A673 (cell line): ENCODE results near the gene SPAG9. TPM values are rescaled to one million over a fixed set of nuclear protein-coding genes. Genes with fewer than 3 reads are reported as not detected.

Experiments used
- BruUV-seq: library from RNA; stranded (reverse); fragments of 400-500 nt; replicated peaks from 2 replicates; lab custom pipeline; 2021; lab: Mats Ljungman, UMichigan
- CTCF ChIA-PET: fragments of 300-600 bp; sonication (Branson Sonifier 250); formaldehyde crosslinking; loops from one replicate; lab custom pipeline; 2022; ENCODE audit warnings: antibody characterized with exemption; lab: Charles Lee
- POLR2A ChIA-PET: fragments of 300-600 bp; sonication (Branson Sonifier 250); formaldehyde crosslinking; loops from one replicate; lab custom pipeline; 2022; ENCODE audit warnings: antibody characterized with exemption; ENCODE audit not compliant: low non-redundant PET; lab: Charles Lee
- DNase-seq: peaks from one replicate; pipeline ENCODE4 v3.0.0-alpha.2; 2015; ENCODE audit warnings: low spot score
- H3K27ac ChIP-seq: fragments of 200-600 bp; sonication (generic); 2 replicates; pipeline ENCODE4 v1.5.1; 2016; ENCODE audit warnings: mixed run types, low read depth, mild to moderate bottlenecking, mixed read lengths, antibody characterized with exemption, low read length; ENCODE audit not compliant: poor library complexity, severe bottlenecking
- H3K27me3 ChIP-seq: fragments of 200-600 bp; sonication (generic); replicated peaks from 2 replicates; pipeline ENCODE4 v1.6.1; 2017; ENCODE audit warnings: mixed run types, low read depth, mild to moderate bottlenecking, mixed read lengths, antibody characterized with exemption, low read length; ENCODE audit not compliant: insufficient read depth, poor library complexity
- H3K36me3 ChIP-seq: fragments of 200-600 bp; sonication (generic); 2 replicates; pipeline ENCODE4 v1.6.1; 2016; ENCODE audit warnings: mixed run types, mild to moderate bottlenecking, mixed read lengths, antibody characterized with exemption, low read length; ENCODE audit not compliant: insufficient read depth, poor library complexity, severe bottlenecking
- H3K4me1 ChIP-seq: fragments of 200-600 bp; sonication (generic); 2 replicates; pipeline ENCODE4 v1.6.1; 2017; ENCODE audit warnings: mixed run types, mild to moderate bottlenecking, mixed read lengths, antibody characterized with exemption, low read length; ENCODE audit not compliant: insufficient read depth, poor library complexity, severe bottlenecking
- H3K4me3 ChIP-seq: fragments of 200-600 bp; sonication (generic); 2 replicates; pipeline ENCODE4 v1.5.1; 2016; ENCODE audit warnings: low read depth, mixed run types, mild to moderate bottlenecking, mixed read lengths, low read length; ENCODE audit not compliant: poor library complexity, severe bottlenecking
- H3K9me3 ChIP-seq: fragments of 200-600 bp; sonication (generic); 2 replicates; pipeline ENCODE4 v1.6.1; 2016; ENCODE audit warnings: mixed run types, low read depth, mild to moderate bottlenecking, mixed read lengths, antibody characterized with exemption, low read length; ENCODE audit not compliant: poor library complexity, severe bottlenecking
- EZH2 ChIP-seq: fragments of 200-600 bp; sonication (generic); IDR thresholded peaks from 2 replicates; pipeline ENCODE4 v1.6.1; 2017; ENCODE audit warnings: borderline replicate concordance, low read depth, mild to moderate bottlenecking, mixed read lengths, antibody characterized with exemption, low read length; ENCODE audit not compliant: poor library complexity, severe bottlenecking
- intact Hi-C: fragments of 100-400 bp; cut with micrococcal nuclease; formaldehyde crosslinking; loops from one replicate; pipeline ENCODE4 v1.10.0; 2022; ENCODE audit not compliant: unreplicated experiment
- total RNA-seq: library from RNA; stranded (reverse); gene quantifications from 2 replicates; pipeline ENCODE4 v1.2.3, GENCODE V29; 2021
- TF ChIP-seq, protein P1 (sequence below): fragments of 300-800, 200-600 bp; sonication (generic); conservative IDR thresholded peaks from 2 replicates; pipeline ENCODE4 v1.5.1; 2017; ENCODE audit warnings: low read depth, mild to moderate bottlenecking, antibody characterized with exemption, low read length, moderate library complexity, mixed read lengths

The SPAG9 gene
- total RNA-seq, 1 experiment from 2014 or later = 82.0 TPM

DNA sequence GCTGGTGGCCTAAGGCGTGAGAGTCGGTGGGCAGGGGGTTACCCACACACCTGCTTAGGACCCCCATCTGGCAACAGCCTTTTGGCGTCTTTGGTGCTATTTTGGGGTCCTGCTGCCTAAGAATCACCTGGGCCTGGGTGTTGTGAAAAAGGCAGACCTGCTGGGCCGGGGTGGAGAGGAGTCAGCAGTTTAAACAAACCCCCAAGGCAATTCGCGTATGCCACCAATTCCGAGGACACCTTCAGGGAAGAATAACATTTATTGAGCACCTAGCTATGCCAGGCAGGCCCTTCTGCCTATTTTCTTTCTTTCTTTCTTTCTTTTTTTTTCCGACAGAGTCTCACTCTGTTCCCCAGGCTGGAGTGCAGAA, 200.6 kb downstream of the SPAG9 start:
- DNase-seq = no peak
- H3K27ac ChIP-seq = no peak overlapping the region
- no peak overlapping the region for H3K4me3 ChIP-seq
- intact Hi-C loops = no loop called here
- no peaks in the 10 kb centered on the region for H3K36me3 ChIP-seq
- TF ChIP-seq EZH2 = no peak
- TF ChIP-seq, protein P1, sequence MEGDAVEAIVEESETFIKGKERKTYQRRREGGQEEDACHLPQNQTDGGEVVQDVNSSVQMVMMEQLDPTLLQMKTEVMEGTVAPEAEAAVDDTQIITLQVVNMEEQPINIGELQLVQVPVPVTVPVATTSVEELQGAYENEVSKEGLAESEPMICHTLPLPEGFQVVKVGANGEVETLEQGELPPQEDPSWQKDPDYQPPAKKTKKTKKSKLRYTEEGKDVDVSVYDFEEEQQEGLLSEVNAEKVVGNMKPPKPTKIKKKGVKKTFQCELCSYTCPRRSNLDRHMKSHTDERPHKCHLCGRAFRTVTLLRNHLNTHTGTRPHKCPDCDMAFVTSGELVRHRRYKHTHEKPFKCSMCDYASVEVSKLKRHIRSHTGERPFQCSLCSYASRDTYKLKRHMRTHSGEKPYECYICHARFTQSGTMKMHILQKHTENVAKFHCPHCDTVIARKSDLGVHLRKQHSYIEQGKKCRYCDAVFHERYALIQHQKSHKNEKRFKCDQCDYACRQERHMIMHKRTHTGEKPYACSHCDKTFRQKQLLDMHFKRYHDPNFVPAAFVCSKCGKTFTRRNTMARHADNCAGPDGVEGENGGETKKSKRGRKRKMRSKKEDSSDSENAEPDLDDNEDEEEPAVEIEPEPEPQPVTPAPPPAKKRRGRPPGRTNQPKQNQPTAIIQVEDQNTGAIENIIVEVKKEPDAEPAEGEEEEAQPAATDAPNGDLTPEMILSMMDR = no peak
- H3K27me3 ChIP-seq = no peaks in the 10 kb centered on the region
- H3K9me3 ChIP-seq = no peaks in the 10 kb centered on the region
- no TSS peak for BruUV-seq
- H3K4me1 ChIP-seq = peaks cover 6% of the 10 kb centered on the region
- POLR2A ChIA-PET = no interaction called here
- CTCF ChIA-PET = no interaction called here

DNA sequence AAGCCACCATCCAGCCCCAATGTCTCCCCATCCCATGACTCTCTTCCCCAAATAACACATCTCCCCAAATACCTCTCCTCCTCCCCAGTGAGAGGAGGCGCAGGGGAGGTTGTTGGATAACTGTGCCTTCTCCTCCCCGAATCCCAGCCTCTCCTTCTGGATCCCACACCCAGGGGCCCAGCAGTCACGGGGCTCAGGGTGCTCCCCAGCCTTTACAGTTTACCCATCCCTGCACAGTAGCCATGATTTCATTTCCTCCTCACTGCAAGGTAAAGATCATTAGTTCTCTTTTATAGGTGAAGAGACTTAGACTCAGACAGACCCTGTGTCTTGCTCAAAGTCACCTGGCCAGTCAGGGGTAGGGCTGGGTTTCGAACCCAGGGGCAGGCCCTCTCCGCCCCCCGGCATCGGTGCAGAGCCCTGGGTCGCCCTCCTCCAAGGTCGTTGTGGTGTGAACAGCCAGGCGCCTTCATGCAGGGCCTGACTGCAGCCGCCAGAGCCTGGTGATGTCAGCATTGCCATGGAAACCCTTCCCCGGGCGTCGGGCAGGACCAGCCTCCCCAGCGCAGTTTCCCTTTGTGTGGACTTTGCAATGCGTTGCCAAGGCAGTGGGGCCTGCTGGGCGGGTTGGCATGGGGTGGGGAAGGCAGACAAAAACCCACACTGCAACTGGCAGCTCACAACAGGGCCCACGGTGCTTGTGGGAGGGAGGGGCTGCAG, 201.2 kb downstream of the SPAG9 start:
- intact Hi-C loops = no loop called here
- Histone ChIP-seq H3K4me1 (peaks cover 6% of the 10 kb centered on the region), H3K4me3 (no peak overlapping the region), H3K27ac (no peak overlapping the region), H3K9me3 (no peaks in the 10 kb centered on the region), H3K27me3 (no peaks in the 10 kb centered on the region), H3K36me3 (no peaks in the 10 kb centered on the region)
- CTCF ChIA-PET = no interaction called here
- peak; percentile 82 for DNase-seq
- no TSS peak for BruUV-seq
- no peak for TF ChIP-seq EZH2
- TF ChIP-seq, protein P1 = no peak
- POLR2A ChIA-PET = no interaction called here

DNA sequence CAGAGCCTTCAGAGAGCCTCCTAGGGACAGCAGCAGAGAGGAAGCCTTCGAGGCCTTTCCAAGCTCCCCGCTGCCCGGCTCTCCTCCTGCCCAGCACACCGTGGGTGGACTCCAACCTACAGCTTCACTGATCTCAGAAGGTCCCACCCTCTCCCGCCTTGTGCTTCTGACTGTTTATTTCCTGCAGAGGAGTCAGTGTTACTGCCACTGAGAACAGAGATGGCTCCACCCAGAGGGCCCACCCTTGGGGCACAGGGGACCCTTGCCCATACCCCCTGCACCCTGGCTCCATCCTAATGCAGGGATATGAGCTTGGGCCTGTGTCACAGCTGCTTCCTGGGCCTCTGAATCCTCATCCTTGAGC, 201.8 kb downstream of the SPAG9 start:
- Histone ChIP-seq H3K27me3 (no peaks in the 10 kb centered on the region), H3K4me1 (peaks cover 6% of the 10 kb centered on the region), H3K9me3 (no peaks in the 10 kb centered on the region), H3K4me3 (no peak overlapping the region), H3K36me3 (no peaks in the 10 kb centered on the region), H3K27ac (no peak overlapping the region)
- ChIA-PET POLR2A (no interaction called here), CTCF (no interaction called here)
- TF ChIP-seq, protein P1 = no peak
- no peak for TF ChIP-seq EZH2
- no peak for DNase-seq
- intact Hi-C loops = no loop called here
- no TSS peak for BruUV-seq
